ENCODE results near the gene SAE1. TPM values are rescaled to one million over a fixed set of nuclear protein-coding genes. Genes with fewer than 3 reads are reported as not detected.

SAE1 gene
- polyA plus RNA-seq, 3 donors: 28.3 to 54.2 (median 46.5) TPM

- no peak for DNase-seq
- peak overlapping the region in 3 of 7 donors; percentile 22 to 73 (median 72) for H3K27ac Mint-ChIP-seq
- Histone ChIP-seq H3K4me2 (replicated peaks; ENCODE audit: extremely low read depth, low read length, poor library complexity, severe bottlenecking) (no peak overlapping the region), H3K27me3 (ENCODE audit: control insufficient read depth in 2 of 2, insufficient read depth in 2 of 2, low read length in 2 of 2) (no peaks in the 10 kb centered on the region), H2AFZ (ENCODE audit: insufficient read depth, low read depth, low read length, poor library complexity, severe bottlenecking) (no peak overlapping the region), H3K4me3 (replicated peaks in 1 of 3; ENCODE audit: low read depth in 2 of 3, low read length in 3 of 3) (no peak overlapping the region), H4K20me1 (ENCODE audit: insufficient read depth, low read length) (no peaks in the 10 kb centered on the region), H3K9ac (ENCODE audit: insufficient read depth, low read length, poor library complexity, severe bottlenecking) (no peak overlapping the region), H3K4me1 (ENCODE audit: control insufficient read depth in 1 of 2, insufficient read depth in 2 of 2, low read length in 2 of 2) (peaks cover 30 to 31% of the 10 kb centered on the region in 2 donors), H3K27ac (ENCODE audit: low read depth in 1 of 2, low read length in 2 of 2) (no peak overlapping the region), H3K36me3 (replicated peaks in 1 of 2; ENCODE audit: control insufficient read depth in 1 of 2, insufficient read depth in 2 of 2, low read length in 2 of 2) (peaks cover 20 to 48% of the 10 kb centered on the region in 2 donors), H3K9me3 (replicated peaks in 1 of 2; ENCODE audit: control insufficient read depth in 1 of 2, insufficient read depth in 1 of 2, low read length in 2 of 2) (no peaks in the 10 kb centered on the region), H3K79me2 (ENCODE audit: insufficient read depth, low read length) (peaks cover 18% of the 10 kb centered on the region)
- intact Hi-C loops (cut with micrococcal nuclease): loop anchor here in 1 of 2 donors (10.0 kb wide), 1 partner anchor 266 kb away; no protein-coding TSS in a partner anchor
- no peak for TF ChIP-seq CTCF (IDR thresholded peaks at IDR 0.05)
- H3K9me3 Mint-ChIP-seq: peaks cover 0 to 2% (median 0%) of the 10 kb centered on the region in 7 donors
- H3K4me1 Mint-ChIP-seq: peaks cover 35% of the 10 kb centered on the region
- H3K27me3 Mint-ChIP-seq (ENCODE audit: low read depth in 3 of 3): peaks cover 0 to 3% (median 0%) of the 10 kb centered on the region in 3 donors
- H3K4me3 Mint-ChIP-seq: no peak overlapping the region
- peaks cover 29 to 56% of the 10 kb centered on the region in 2 donors for H3K36me3 Mint-ChIP-seq
- WGBS (ENCODE audit: insufficient coverage): 96% methylated on average over 4 of the region's 7 CpGs
These were observed 28.4 kb downstream of the SAE1 start for GRCh38 chr19:47158879-47159503.

DNA sequence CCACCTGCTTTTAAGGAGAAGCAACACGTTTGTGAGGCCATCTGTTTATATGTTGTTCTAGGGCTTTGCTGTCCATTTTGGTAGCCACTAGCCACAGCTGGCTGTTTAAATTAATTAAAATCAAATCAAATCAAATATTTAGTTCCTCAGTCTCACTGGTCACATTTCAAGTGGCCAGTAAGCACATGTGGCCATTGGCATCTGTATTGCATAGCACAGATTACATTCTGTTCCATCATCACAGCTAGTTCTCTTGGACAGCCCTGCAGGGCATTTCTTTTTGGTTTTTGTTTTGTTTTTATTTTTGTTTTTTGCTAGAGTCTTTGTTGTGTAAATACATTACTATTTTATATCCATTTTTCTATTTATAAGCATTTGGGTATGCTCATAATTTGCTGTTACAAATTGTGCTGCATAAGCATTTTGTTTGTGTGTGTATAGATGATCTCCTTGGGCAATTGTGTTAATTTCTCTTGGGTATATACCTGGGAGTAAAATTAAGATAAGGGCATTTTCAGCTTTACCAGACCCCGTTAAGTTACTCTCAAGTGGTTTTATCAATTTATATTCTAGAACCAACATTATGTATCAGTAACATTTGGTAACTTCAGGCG lies 31.3 kb downstream of the SAE1 start:
- Histone ChIP-seq H3K79me2 (ENCODE audit: insufficient read depth, low read length) (peaks cover 18% of the 10 kb centered on the region), H3K27me3 (ENCODE audit: control insufficient read depth in 2 of 2, insufficient read depth in 2 of 2, low read length in 2 of 2) (no peaks in the 10 kb centered on the region), H3K36me3 (replicated peaks in 1 of 2; ENCODE audit: control insufficient read depth in 1 of 2, insufficient read depth in 2 of 2, low read length in 2 of 2) (peaks cover 15 to 53% of the 10 kb centered on the region in 2 donors), H3K4me1 (ENCODE audit: control insufficient read depth in 1 of 2, insufficient read depth in 2 of 2, low read length in 2 of 2) (peaks cover 17 to 18% of the 10 kb centered on the region in 2 donors), H3K27ac (ENCODE audit: low read depth in 1 of 2, low read length in 2 of 2) (no peak overlapping the region), H3K4me2 (replicated peaks; ENCODE audit: extremely low read depth, low read length, poor library complexity, severe bottlenecking) (no peak overlapping the region), H3K9ac (ENCODE audit: insufficient read depth, low read length, poor library complexity, severe bottlenecking) (no peak overlapping the region), H3K4me3 (replicated peaks in 1 of 3; ENCODE audit: low read depth in 2 of 3, low read length in 3 of 3) (no peak overlapping the region), H2AFZ (ENCODE audit: insufficient read depth, low read depth, low read length, poor library complexity, severe bottlenecking) (no peak overlapping the region), H4K20me1 (ENCODE audit: insufficient read depth, low read length) (no peaks in the 10 kb centered on the region), H3K9me3 (replicated peaks in 1 of 2; ENCODE audit: control insufficient read depth in 1 of 2, insufficient read depth in 1 of 2, low read length in 2 of 2) (no peaks in the 10 kb centered on the region)
- Mint-ChIP-seq H3K4me3 (no peak overlapping the region), H3K27ac (no peak overlapping the region), H3K36me3 (peaks cover 32 to 63% of the 10 kb centered on the region in 2 donors), H3K27me3 (ENCODE audit: low read depth in 3 of 3) (peaks cover 0 to 3% (median 0%) of the 10 kb centered on the region in 3 donors), H3K4me1 (peaks cover 22% of the 10 kb centered on the region), H3K9me3 (no peaks in the 10 kb centered on the region)
- 100% methylated on average over 1 of the region's 3 CpGs for WGBS (ENCODE audit: insufficient coverage)
- intact Hi-C loops (cut with micrococcal nuclease): no loop called here
- no peak for DNase-seq
- TF ChIP-seq CTCF (IDR thresholded peaks at IDR 0.05): no peak
